Urothelium cell line (cell line): ENCODE results near the gene RAPGEF6.
A peak's percentile ranks its signal among the peaks of the same experiment; 100 is the strongest.
"Not testable (repeated sequence)": the region's sequence is repeated elsewhere in the genome, so short reads cannot be mapped to it uniquely, and the experiment has no call there.

Source experiments
- DNase-seq: peaks from one replicate; pipeline ENCODE4 v3.0.0; 2011; ENCODE audit warnings: low spot score, mixed read lengths
- FAIRE-seq: peaks from 2 replicates; lab custom pipeline; 2011; peaks lifted over from hg19 to GRCh38; lab: Jason Lieb, UNC

RAPGEF6 gene

GRCh38 chr5:131634996-131635683, at the start of gene RAPGEF6:
Gene RAPGEF6, minus strand, starts transcription at chr5:131635229. Its CDS starts 199 bp downstream, at chr5:131635030.
- DNase-seq, result peak; percentile 94
- peak; percentile 42 for FAIRE-seq

GRCh38 chr5:131684595-131684994, 49.6 kb upstream of the RAPGEF6 start:
- no peak for DNase-seq
- no peak for FAIRE-seq

GRCh38 chr5:131684051-131684450, 49.0 kb upstream of the RAPGEF6 start:
- DNase-seq, result no peak
- no peak for FAIRE-seq

- DNase-seq, result no peak
- no peak for FAIRE-seq
Observed at GRCh38 chr5:131682826-131683225, 47.8 kb upstream of the RAPGEF6 start.

- DNase-seq (no peak), FAIRE-seq (no peak)
Observed at GRCh38 chr5:131682175-131682574, 47.1 kb upstream of the RAPGEF6 start.

- DNase-seq, result no peak
- FAIRE-seq, result no peak
Observed at GRCh38 chr5:131679911-131680310, 44.9 kb upstream of the RAPGEF6 start.

GRCh38 chr5:131678273-131678672, 43.2 kb upstream of the RAPGEF6 start:
- not testable (repeated sequence) for DNase-seq, FAIRE-seq

- DNase-seq, result no peak
- no peak for FAIRE-seq
Observed at GRCh38 chr5:131677115-131677514, 42.1 kb upstream of the RAPGEF6 start.

GRCh38 chr5:131672776-131673175, 37.7 kb upstream of the RAPGEF6 start:
- FAIRE-seq (no peak), DNase-seq (no peak)

- no peak for DNase-seq
- no peak for FAIRE-seq
Observed at GRCh38 chr5:131671994-131672655, 37.1 kb upstream of the RAPGEF6 start.

- no peak for DNase-seq
- no peak for FAIRE-seq
Observed at GRCh38 chr5:131671409-131671808, 36.4 kb upstream of the RAPGEF6 start.

GRCh38 chr5:131664929-131665328, 29.9 kb upstream of the RAPGEF6 start:
- DNase-seq (no peak), FAIRE-seq (no peak)

GRCh38 chr5:131661933-131662332, 26.9 kb upstream of the RAPGEF6 start:
- DNase-seq, result no peak
- FAIRE-seq, result no peak

GRCh38 chr5:131659841-131660240, 24.8 kb upstream of the RAPGEF6 start:
- FAIRE-seq (peak; percentile 52), DNase-seq (no peak)

- FAIRE-seq (no peak), DNase-seq (no peak)
Observed at GRCh38 chr5:131659290-131659689, 24.3 kb upstream of the RAPGEF6 start.

- no peak for FAIRE-seq
Observed at GRCh38 chr5:131654776-131655175, 19.7 kb upstream of the RAPGEF6 start.

GRCh38 chr5:131654309-131654708, 19.3 kb upstream of the RAPGEF6 start:
- FAIRE-seq, result no peak
- DNase-seq, result no peak

More at GRCh38 chr5:131654776-131655175, 19.7 kb upstream of the RAPGEF6 start:
- no peak for DNase-seq

- DNase-seq (no peak), FAIRE-seq (no peak)
Observed at GRCh38 chr5:131649161-131649560, 14.1 kb upstream of the RAPGEF6 start.

GRCh38 chr5:131647048-131647769, 12.2 kb upstream of the RAPGEF6 start:
- DNase-seq (no peak), FAIRE-seq (no peak)

- FAIRE-seq (no peak), DNase-seq (no peak)
Observed at GRCh38 chr5:131644822-131645221, 9.8 kb upstream of the RAPGEF6 start.

- DNase-seq (no peak), FAIRE-seq (no peak)
Observed at GRCh38 chr5:131644370-131644769, 9.3 kb upstream of the RAPGEF6 start.

GRCh38 chr5:131641494-131641893, 6.5 kb upstream of the RAPGEF6 start:
- FAIRE-seq (no peak), DNase-seq (no peak)
